NCI-H524 treated with DMSO at 0.1 percent for 48 hours (cell line): ENCODE results near the gene ELL2.
"Not testable (repeated sequence)": the region's sequence is repeated elsewhere in the genome, so short reads cannot be mapped to it uniquely, and the experiment has no call there.

Experiments used
- DNase-seq: peaks from one replicate; lab custom pipeline; 2025; lab: John Stamatoyannopoulos, UW

Gene ELL2

GRCh38 chr5:95880081-95880926 lies 81.3 kb downstream of the ELL2 start:
- DNase-seq: no peak

- DNase-seq: no peak
Observed at GRCh38 chr5:95879661-95880060, 82.0 kb downstream of the ELL2 start.

GRCh38 chr5:95878417-95879323 lies 83.0 kb downstream of the ELL2 start:
- DNase-seq: no peak

GRCh38 chr5:95876782-95877181 lies 84.9 kb downstream of the ELL2 start:
- DNase-seq: no peak

GRCh38 chr5:95874246-95874645 lies 87.4 kb downstream of the ELL2 start:
- no peak for DNase-seq

- no peak for DNase-seq
Observed at GRCh38 chr5:95873351-95873750, 88.3 kb downstream of the ELL2 start.

GRCh38 chr5:95872346-95873268 lies 89.0 kb downstream of the ELL2 start:
- no peak for DNase-seq

GRCh38 chr5:95871146-95871806 lies 90.4 kb downstream of the ELL2 start:
- DNase-seq: no peak

- no peak for DNase-seq
Observed at GRCh38 chr5:95870105-95870672, 91.5 kb downstream of the ELL2 start.

GRCh38 chr5:95869173-95869855 lies 92.3 kb downstream of the ELL2 start:
- not testable (repeated sequence) for DNase-seq

- DNase-seq: no peak
Observed at GRCh38 chr5:95868136-95868535, 93.5 kb downstream of the ELL2 start.

- no peak for DNase-seq
Observed at GRCh38 chr5:95866435-95867040, 95.1 kb downstream of the ELL2 start.

- DNase-seq: no peak
Observed at GRCh38 chr5:95864944-95865504, 96.6 kb downstream of the ELL2 start.

- DNase-seq: no peak
Observed at GRCh38 chr5:95864456-95864855, 97.2 kb downstream of the ELL2 start.

GRCh38 chr5:95863383-95863757 lies 98.3 kb downstream of the ELL2 start:
- DNase-seq: no peak

GRCh38 chr5:95862671-95863382 lies 98.8 kb downstream of the ELL2 start:
- no peak for DNase-seq

- DNase-seq: no peak
Observed at GRCh38 chr5:95861864-95862561, 99.6 kb downstream of the ELL2 start.

- DNase-seq: no peak
Observed at GRCh38 chr5:95861221-95861863, 100.3 kb downstream of the ELL2 start.
